Thyroid gland (tissue), 4 donors: ENCODE measurements around the gene IFRD1. TPM values are rescaled to one million over a fixed set of nuclear protein-coding genes. Genes with fewer than 3 reads are reported as not detected.

Experiments used
- DNase-seq, 2 donors: peaks; one replicate each; pipeline ENCODE4 v3.0.0-alpha.2; 2019
- H3K27ac ChIP-seq, 3 donors: fragments of 200-600 bp; sonication (generic); 1 replicate in 2 of 3; 2 replicates in 1 of 3; pipeline ENCODE4 v1.5.1; 2016 to 2019; ENCODE audit warnings: mild to moderate bottlenecking in 1 of 3, moderate library complexity in 1 of 3
- H3K27me3 ChIP-seq: fragments of 200-600 bp; sonication (generic); one replicate; pipeline ENCODE4 v1.5.1; 2019
- H3K36me3 ChIP-seq, 2 donors: fragments of 200-600 bp; sonication (generic); one replicate each; pipeline ENCODE4 v1.5.1; 2016 to 2019
- H3K4me1 ChIP-seq, 2 donors: fragments of 200-600 bp; sonication (generic); one replicate each; pipeline ENCODE4 v1.5.1; 2017 to 2019
- H3K4me3 ChIP-seq, 3 donors: fragments of 200-600 bp; sonication (generic); replicated peaks in 1 of 3; 1 replicate in 2 of 3; 2 replicates in 1 of 3; pipeline ENCODE4 v1.5.1; 2016; ENCODE audit warnings: mild to moderate bottlenecking in 1 of 3
- H3K9me3 ChIP-seq: fragments of 200-600 bp; sonication (generic); one replicate; pipeline ENCODE4 v1.5.1; 2017
- CTCF ChIP-seq, 6 experiments: fragments of 200-600 bp in 3 of 6; fragments of 450-650 bp in 3 of 6; sonication (generic) in 3 of 6; IDR thresholded peaks; one replicate each; pipeline ENCODE4 v1.5.1; 2016 to 2019; ENCODE audit warnings: antibody characterized with exemption in 6 of 6, mild to moderate bottlenecking in 2 of 6, inconsistent platforms in 1 of 6, moderate library complexity in 1 of 6
- POLR2A ChIP-seq, 2 donors: fragments of 450-650 bp; IDR thresholded peaks; one replicate each; pipeline ENCODE4 v1.6.1; 2017; ENCODE audit warnings: antibody characterized with exemption in 2 of 2, mild to moderate bottlenecking in 2 of 2, moderate library complexity in 1 of 2
- WGBS, 2 donors: methylation state at CpG; one replicate each; pipeline ENCODE4 v1.1.5; 2017; 5-methylcytosine and 5-hydroxymethylcytosine counted together
- intact Hi-C: fragments of 100-400 bp; cut with DNase I; formaldehyde crosslinking; loops from one replicate; pipeline ENCODE4 v1.15.1; 2023
- total RNA-seq, 4 donors: library from RNA; depleted of rRNA; stranded (reverse); fragments of >200 nt; gene quantifications; one replicate each; pipeline ENCODE4 v1.2.3, GENCODE V29; 2016

The IFRD1 gene
- total RNA-seq, 4 donors from 2014 or later: 34.5 to 84.8 (median 57.1) TPM

DNA sequence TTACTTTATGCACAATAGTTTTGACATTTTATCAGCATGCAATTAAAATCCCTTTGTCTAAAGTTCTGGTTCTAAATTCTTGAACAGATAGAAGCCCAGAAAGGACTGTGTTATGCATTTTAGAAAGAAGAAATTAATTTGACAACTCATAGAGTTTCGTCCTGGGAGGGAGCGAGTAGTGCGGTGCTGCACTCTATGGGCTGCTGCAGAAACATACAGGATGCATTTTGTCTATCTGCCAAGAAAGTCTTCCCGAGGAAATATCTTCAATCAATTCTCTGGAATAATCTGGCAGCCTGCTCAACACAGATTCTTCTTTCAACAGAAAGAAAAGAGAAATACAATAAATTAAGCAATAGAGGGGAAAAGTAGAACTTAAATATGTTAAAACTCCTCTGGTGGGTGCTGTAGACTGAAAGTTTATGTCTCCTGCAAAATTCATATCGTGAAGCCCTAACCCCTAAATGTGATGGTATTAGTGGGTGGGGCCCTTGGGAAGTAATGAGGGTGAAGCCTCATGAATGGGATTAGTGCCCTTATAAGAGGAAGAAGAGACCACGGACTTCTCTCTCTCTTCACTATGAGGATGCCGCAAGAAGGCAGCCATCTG, 39.0 kb upstream of the IFRD1 start:
- Histone ChIP-seq H3K4me3 (no peak overlapping the region), H3K27me3 (no peaks in the 10 kb centered on the region), H3K4me1 (no peaks in the 10 kb centered on the region), H3K36me3 (no peaks in the 10 kb centered on the region), H3K27ac (no peak overlapping the region), H3K9me3 (no peaks in the 10 kb centered on the region)
- intact Hi-C loops: loop anchor here (10.0 kb wide), 1 partner anchor 646 kb away; no protein-coding TSS in a partner anchor
- 42 to 50% methylated on average over 7 of the region's 7 CpGs for WGBS, 2 donors
- DNase-seq: peak; percentile 14 to 21
- TF ChIP-seq CTCF (IDR thresholded peaks at IDR 0.05): peak; percentile 22 to 59 (median 42)
- TF ChIP-seq POLR2A (IDR thresholded peaks at IDR 0.05): no peak

GRCh38 chr7:112414855-112415490, 35.3 kb upstream of the IFRD1 start:
- no peak for DNase-seq
- Histone ChIP-seq H3K36me3 (no peaks in the 10 kb centered on the region), H3K4me3 (no peak overlapping the region), H3K27ac (no peak overlapping the region), H3K27me3 (no peaks in the 10 kb centered on the region), H3K9me3 (no peaks in the 10 kb centered on the region), H3K4me1 (no peaks in the 10 kb centered on the region)
- WGBS, 2 donors: 7% methylated on average over 3 of the region's 3 CpGs
- intact Hi-C loops: loop anchor here (10.0 kb wide), 1 partner anchor 650 kb away; no protein-coding TSS in a partner anchor
- TF ChIP-seq CTCF (IDR thresholded peaks at IDR 0.05) (peak in 5 of 6 experiments; percentile 42 to 66 (median 57)), POLR2A (IDR thresholded peaks at IDR 0.05) (no peak)

GRCh38 chr7:112416127-112416526, 34.1 kb upstream of the IFRD1 start:
- intact Hi-C loops: loop anchor here (10.0 kb wide), 1 partner anchor 651 kb away; no protein-coding TSS in a partner anchor
- H3K4me3 ChIP-seq: no peak overlapping the region
- no peaks in the 10 kb centered on the region for H3K36me3 ChIP-seq
- H3K27ac ChIP-seq: no peak overlapping the region
- no peak for DNase-seq
- no peaks in the 10 kb centered on the region for H3K9me3 ChIP-seq
- 74 to 75% methylated on average over 4 of the region's 4 CpGs for whole genome bisulfite sequencing, 2 donors
- peaks cover 5 to 7% of the 10 kb centered on the region in 2 donors for H3K4me1 ChIP-seq
- H3K27me3 ChIP-seq: no peaks in the 10 kb centered on the region
- no peak for TF ChIP-seq CTCF (IDR thresholded peaks at IDR 0.05)
- TF ChIP-seq POLR2A (IDR thresholded peaks at IDR 0.05): no peak

DNA sequence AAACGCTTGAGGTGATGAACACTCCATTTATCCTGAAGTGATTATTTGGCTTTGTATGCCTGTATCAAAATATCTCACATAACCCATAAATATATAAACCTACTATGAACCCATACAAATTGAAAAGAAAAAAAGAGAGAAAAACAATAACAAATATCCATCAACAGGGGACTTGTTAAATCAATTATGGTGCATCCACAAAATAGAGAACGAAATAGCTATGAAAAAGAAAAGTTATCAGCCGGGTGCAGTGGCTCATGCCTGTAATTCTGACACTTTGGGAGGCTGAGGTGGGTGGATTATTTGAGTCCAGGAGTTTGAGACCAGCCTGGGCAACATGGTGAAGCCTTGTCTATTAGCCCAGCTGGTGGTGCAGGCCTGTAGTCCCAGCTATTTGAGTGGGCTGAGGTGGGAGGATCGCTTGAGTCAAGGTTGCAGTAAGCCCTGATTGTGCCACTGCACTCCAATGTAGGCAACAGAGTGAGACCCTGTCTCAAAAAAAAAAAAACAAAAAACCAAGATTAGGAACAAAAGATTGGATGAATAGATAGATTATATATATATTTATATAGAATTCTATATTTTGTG, 30.6 kb upstream of the IFRD1 start:
- peaks cover 16 to 20% of the 10 kb centered on the region in 2 donors for H3K4me1 ChIP-seq
- WGBS, 2 donors: 95 to 96% methylated on average over 4 of the region's 4 CpGs
- intact Hi-C loops: loop anchor here (10.0 kb wide), 1 partner anchor 655 kb away; no protein-coding TSS in a partner anchor
- H3K27me3 ChIP-seq: no peaks in the 10 kb centered on the region
- H3K36me3 ChIP-seq: no peaks in the 10 kb centered on the region
- H3K27ac ChIP-seq: no peak overlapping the region
- H3K4me3 ChIP-seq: no peak overlapping the region
- no peaks in the 10 kb centered on the region for H3K9me3 ChIP-seq
- no peak for DNase-seq
- TF ChIP-seq POLR2A (IDR thresholded peaks at IDR 0.05) (no peak), CTCF (IDR thresholded peaks at IDR 0.05) (no peak)
